Measurements from ENCODE around the gene FBLIM1. TPM values are rescaled to one million over a fixed set of nuclear protein-coding genes. Genes with fewer than 3 reads are reported as not detected.

The FBLIM1 gene
- total RNA-seq, 1 experiment from 2014 or later, result 78.3 TPM

DNA sequence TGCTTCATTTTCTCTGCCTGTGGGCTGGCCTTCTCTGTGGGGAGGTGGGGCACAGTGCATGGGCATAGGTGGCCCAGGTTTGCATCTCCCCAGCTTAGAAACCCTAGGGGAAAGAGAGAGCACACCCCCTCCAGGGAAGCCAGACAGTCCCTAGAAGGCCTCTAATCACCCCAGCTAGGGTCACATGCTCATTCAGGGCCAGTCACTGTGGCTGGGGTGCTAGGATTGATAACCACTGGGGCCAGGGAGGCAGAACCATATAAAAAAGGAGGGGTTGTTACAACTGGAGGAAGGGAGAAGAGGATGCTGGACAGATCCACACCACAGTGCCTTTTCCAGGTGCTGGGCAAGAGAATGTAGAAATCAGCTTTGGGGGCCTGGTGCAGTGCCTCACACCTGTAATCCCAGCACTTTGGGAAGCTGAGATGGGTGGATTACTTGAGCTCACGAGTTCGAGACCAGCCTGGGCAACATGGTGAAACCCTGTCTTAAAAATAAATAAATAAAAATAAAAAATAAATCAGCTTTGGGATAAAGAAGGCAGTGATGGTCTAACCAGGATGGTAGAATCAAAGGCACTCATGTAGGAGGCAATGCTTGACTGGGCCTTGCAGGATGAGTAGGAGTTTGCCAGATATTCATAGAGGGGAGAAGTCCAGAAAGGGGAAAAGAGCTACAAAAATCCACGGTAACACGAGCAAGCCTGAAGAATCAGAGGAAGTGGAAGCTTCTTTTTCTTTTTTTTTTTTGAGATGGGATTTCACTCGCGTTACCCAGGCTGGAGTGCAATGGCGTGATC, 19.5 kb downstream of the FBLIM1 start:
- CTCF ChIA-PET, result interaction anchor here (1.3 to 1.5 kb wide), 2 partner anchors 14 to 171 kb away, joined by 3 to 13 read pairs; no protein-coding TSS in a partner anchor
- no peak overlapping the region for H3K4me3 Mint-ChIP-seq
- no peaks in the 10 kb centered on the region for H3K9me3 Mint-ChIP-seq
- no peaks in the 10 kb centered on the region for H3K4me1 Mint-ChIP-seq
- TF ChIP-seq PRRX2 (CRISPR knock-in tag; IDR thresholded peaks at IDR 0.05) (no peak), TEAD4 (CRISPR knock-in tag; IDR thresholded peaks at IDR 0.05) (no peak), NFE2L1 (CRISPR knock-in tag; IDR thresholded peaks at IDR 0.05) (no peak), ZNF396 (CRISPR knock-in tag; IDR thresholded peaks at IDR 0.05; ENCODE audit: borderline replicate concordance) (no peak), ATF1 (CRISPR knock-in tag; IDR thresholded peaks at IDR 0.05) (no peak), SP1 (CRISPR knock-in tag; conservative IDR thresholded peaks at IDR 0.05) (no peak), SMAD4 (CRISPR knock-in tag; IDR thresholded peaks at IDR 0.05) (no peak), GTF2I (CRISPR knock-in tag; conservative IDR thresholded peaks at IDR 0.05) (no peak), ERG (CRISPR knock-in tag; IDR thresholded peaks at IDR 0.05) (no peak), JAZF1 (CRISPR knock-in tag; IDR thresholded peaks at IDR 0.05) (no peak), FOXK1 (CRISPR knock-in tag; IDR thresholded peaks at IDR 0.05) (no peak), ZNF423 (CRISPR knock-in tag; IDR thresholded peaks at IDR 0.05) (no peak)
- TF ChIP-seq, protein P1, sequence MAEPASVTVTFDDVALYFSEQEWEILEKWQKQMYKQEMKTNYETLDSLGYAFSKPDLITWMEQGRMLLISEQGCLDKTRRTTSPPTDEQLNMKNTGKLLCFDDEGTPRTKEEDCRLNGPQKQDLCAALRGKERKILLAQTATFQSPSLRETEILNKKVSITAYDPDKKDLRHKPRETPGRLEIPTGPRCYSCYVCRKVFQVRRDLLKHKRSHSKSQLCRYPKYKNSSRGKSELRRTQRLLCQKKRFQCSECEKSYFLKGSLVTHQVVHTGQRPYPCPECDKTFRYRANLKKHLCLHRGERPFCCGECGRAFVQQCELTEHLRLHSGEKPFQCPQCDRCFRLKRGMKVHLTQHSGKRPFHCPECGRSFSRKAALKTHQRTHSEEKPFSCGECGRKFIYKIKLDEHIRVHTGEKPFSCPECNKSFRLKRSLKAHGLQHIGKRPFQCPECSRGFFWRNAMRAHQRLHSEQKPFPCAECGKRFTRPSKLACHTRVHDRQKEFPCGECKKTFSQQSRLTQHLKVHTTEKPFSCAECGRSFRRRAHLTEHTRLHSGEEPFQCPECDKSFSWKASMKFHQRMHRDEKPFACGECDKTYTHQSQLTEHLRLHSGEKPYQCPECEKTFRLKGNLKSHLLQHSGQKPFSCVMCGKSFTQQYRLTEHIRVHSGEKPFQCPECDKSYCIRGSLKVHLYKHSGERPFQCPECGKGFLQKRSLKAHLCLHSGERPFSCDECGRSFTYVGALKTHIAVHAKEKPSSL (CRISPR knock-in tag; conservative IDR thresholded peaks at IDR 0.05), result no peak
- no peak for ATAC-seq
- H3K36me3 Mint-ChIP-seq, result peaks cover 66% of the 10 kb centered on the region
- H3K27ac Mint-ChIP-seq, result no peak overlapping the region
- no peak for DNase-seq (ENCODE audit: low spot score)
- POLR2A ChIA-PET, result no interaction called here
- no peaks in the 10 kb centered on the region for H3K27me3 Mint-ChIP-seq (ENCODE audit: low read depth)

DNA sequence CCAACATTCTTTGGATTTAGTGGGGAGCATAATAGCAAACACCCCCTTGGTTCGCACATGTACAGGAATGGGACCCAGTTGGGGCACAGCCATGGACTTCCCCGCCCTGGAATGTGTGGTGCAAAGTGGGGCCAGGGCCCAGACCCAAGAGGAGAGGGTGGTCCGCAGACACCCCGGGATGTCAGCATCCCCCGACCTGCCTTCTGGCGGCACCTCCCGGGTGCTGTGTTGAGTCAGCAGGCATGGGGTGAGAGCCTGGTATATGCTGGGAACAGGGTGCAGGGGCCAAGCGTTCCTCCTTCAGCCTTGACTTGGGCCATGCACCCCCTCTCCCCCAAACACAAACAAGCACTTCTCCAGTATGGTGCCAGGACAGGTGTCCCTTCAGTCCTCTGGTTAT, 27.1 kb downstream of the FBLIM1 start:
- CTCF ChIA-PET, result no interaction called here
- peak overlapping the region; percentile 33 for H3K27ac Mint-ChIP-seq
- no peaks in the 10 kb centered on the region for H3K27me3 Mint-ChIP-seq (ENCODE audit: low read depth)
- ATAC-seq (no peak), DNase-seq (ENCODE audit: low spot score) (no peak)
- TF ChIP-seq, protein P2, sequence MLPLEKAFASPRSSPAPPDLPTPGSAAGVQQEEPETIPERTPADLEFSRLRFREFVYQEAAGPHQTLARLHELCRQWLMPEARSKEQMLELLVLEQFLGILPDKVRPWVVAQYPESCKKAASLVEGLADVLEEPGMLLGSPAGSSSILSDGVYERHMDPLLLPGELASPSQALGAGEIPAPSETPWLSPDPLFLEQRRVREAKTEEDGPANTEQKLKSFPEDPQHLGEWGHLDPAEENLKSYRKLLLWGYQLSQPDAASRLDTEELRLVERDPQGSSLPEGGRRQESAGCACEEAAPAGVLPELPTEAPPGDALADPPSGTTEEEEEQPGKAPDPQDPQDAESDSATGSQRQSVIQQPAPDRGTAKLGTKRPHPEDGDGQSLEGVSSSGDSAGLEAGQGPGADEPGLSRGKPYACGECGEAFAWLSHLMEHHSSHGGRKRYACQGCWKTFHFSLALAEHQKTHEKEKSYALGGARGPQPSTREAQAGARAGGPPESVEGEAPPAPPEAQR (CRISPR knock-in tag; IDR thresholded peaks at IDR 0.05), result no peak
- TF ChIP-seq EMX1 (CRISPR knock-in tag; IDR thresholded peaks at IDR 0.05) (no peak), JAZF1 (CRISPR knock-in tag; IDR thresholded peaks at IDR 0.05) (no peak)
- POLR2A ChIA-PET, result interaction anchor here (0.7 kb wide), 1 partner anchor 220 kb away, joined by 4 read pairs; no protein-coding TSS in a partner anchor
- no peaks in the 10 kb centered on the region for H3K9me3 Mint-ChIP-seq
- H3K4me3 Mint-ChIP-seq, result no peak overlapping the region
- peaks cover 16% of the 10 kb centered on the region for H3K36me3 Mint-ChIP-seq
- H3K4me1 Mint-ChIP-seq, result no peaks in the 10 kb centered on the region

GRCh38 chr1:15786581-15786980, 28.0 kb downstream of the FBLIM1 start:
- Mint-ChIP-seq H3K27me3 (ENCODE audit: low read depth) (no peaks in the 10 kb centered on the region), H3K36me3 (peaks cover 12% of the 10 kb centered on the region), H3K9me3 (no peaks in the 10 kb centered on the region), H3K27ac (0 out of 2 replicates have a peak overlapping the region, but pooled peaks have one; percentile 33), H3K4me1 (no peaks in the 10 kb centered on the region), H3K4me3 (no peak overlapping the region)
- DNase-seq (ENCODE audit: low spot score), result no peak
- POLR2A ChIA-PET, result no interaction called here
- CTCF ChIA-PET, result interaction anchor here (0.6 to 1.3 kb wide), 2 partner anchors 29 to 191 kb away, joined by 3 to 6 read pairs; no protein-coding TSS in a partner anchor
- TF ChIP-seq, protein P3, sequence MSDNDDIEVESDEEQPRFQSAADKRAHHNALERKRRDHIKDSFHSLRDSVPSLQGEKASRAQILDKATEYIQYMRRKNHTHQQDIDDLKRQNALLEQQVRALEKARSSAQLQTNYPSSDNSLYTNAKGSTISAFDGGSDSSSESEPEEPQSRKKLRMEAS (CRISPR knock-in tag; IDR thresholded peaks at IDR 0.05), result 0 out of 2 replicates have a peak, but pooled peaks have one; percentile 16
- no peak for TF ChIP-seq GTF2I (CRISPR knock-in tag; conservative IDR thresholded peaks at IDR 0.05)
- ATAC-seq, result no peak

Data from WTC11 (cell line).